Measurements from ENCODE around the gene APCDD1L.

Gene APCDD1L

GRCh38 chr20:58471193-58472164 is 43.7 kb downstream of the APCDD1L start:
- H3K27me3 Mint-ChIP-seq (ENCODE audit: low read depth, poor library complexity) = peaks cover 9% of the 10 kb centered on the region
- TF ChIP-seq CTCF (IDR thresholded peaks at IDR 0.05) = no peak
- DNase-seq = no peak
- H3K36me3 Mint-ChIP-seq (ENCODE audit: low read depth) = no peaks in the 10 kb centered on the region
- peaks cover 7% of the 10 kb centered on the region for H3K9me3 Mint-ChIP-seq
- H3K27ac Mint-ChIP-seq = no peak overlapping the region
- peaks cover 20% of the 10 kb centered on the region for H3K4me1 Mint-ChIP-seq
- H3K4me3 Mint-ChIP-seq = no peak overlapping the region

- Mint-ChIP-seq H3K9me3 (peaks cover 5% of the 10 kb centered on the region), H3K27me3 (ENCODE audit: low read depth, poor library complexity) (peaks cover 6% of the 10 kb centered on the region), H3K4me1 (peaks cover 20% of the 10 kb centered on the region), H3K27ac (no peak overlapping the region), H3K4me3 (no peak overlapping the region), H3K36me3 (ENCODE audit: low read depth) (no peaks in the 10 kb centered on the region)
- DNase-seq = no peak
- TF ChIP-seq CTCF (IDR thresholded peaks at IDR 0.05) = no peak
Measured at GRCh38 chr20:58470336-58471192, 44.6 kb downstream of the APCDD1L start.

- no peak for TF ChIP-seq CTCF (IDR thresholded peaks at IDR 0.05)
- DNase-seq = no peak
- peaks cover 24% of the 10 kb centered on the region for H3K4me1 Mint-ChIP-seq
- peak overlapping the region; percentile 64 for H3K27ac Mint-ChIP-seq
- no peaks in the 10 kb centered on the region for H3K27me3 Mint-ChIP-seq (ENCODE audit: low read depth, poor library complexity)
- H3K36me3 Mint-ChIP-seq (ENCODE audit: low read depth) = no peaks in the 10 kb centered on the region
- H3K4me3 Mint-ChIP-seq = no peak overlapping the region
- no peaks in the 10 kb centered on the region for H3K9me3 Mint-ChIP-seq
Measured at GRCh38 chr20:58469616-58470015, 45.6 kb downstream of the APCDD1L start.

GRCh38 chr20:58467572-58468527 is 47.3 kb downstream of the APCDD1L start:
- Mint-ChIP-seq H3K27me3 (ENCODE audit: low read depth, poor library complexity) (peaks cover 7% of the 10 kb centered on the region), H3K4me1 (peaks cover 20% of the 10 kb centered on the region), H3K9me3 (no peaks in the 10 kb centered on the region), H3K36me3 (ENCODE audit: low read depth) (no peaks in the 10 kb centered on the region), H3K27ac (peak overlapping the region; percentile 91), H3K4me3 (no peak overlapping the region)
- TF ChIP-seq CTCF (IDR thresholded peaks at IDR 0.05) = no peak
- DNase-seq = no peak

- Mint-ChIP-seq H3K36me3 (ENCODE audit: low read depth) (no peaks in the 10 kb centered on the region), H3K4me3 (no peak overlapping the region), H3K27me3 (ENCODE audit: low read depth, poor library complexity) (peaks cover 7% of the 10 kb centered on the region), H3K9me3 (peaks cover 5% of the 10 kb centered on the region), H3K4me1 (peaks cover 17% of the 10 kb centered on the region), H3K27ac (no peak overlapping the region)
- no peak for DNase-seq
- TF ChIP-seq CTCF (IDR thresholded peaks at IDR 0.05) = no peak
Measured at GRCh38 chr20:58466729-58467571, 48.2 kb downstream of the APCDD1L start.
